Measurements from ENCODE around the gene CAPN14. TPM values are rescaled to one million over a fixed set of nuclear protein-coding genes. Genes with fewer than 3 reads are reported as not detected.

Gene CAPN14
- total and polyA plus RNA-seq, 2 of the 4 experiments (the other 2 are of a cell fraction): under 0.01 to 0.09 TPM

- Histone ChIP-seq H4K91ac (ENCODE audit: insufficient read depth, low read depth, low read length) (no peak overlapping the region), H4K8ac (ENCODE audit: low read depth in 2 of 2, low read length in 2 of 2) (no peak overlapping the region), H2AFZ (replicated peaks; ENCODE audit: low read length, poor library complexity) (no peak overlapping the region), H4K20me1 (ENCODE audit: insufficient read depth, low read length) (no peaks in the 10 kb centered on the region), H3K79me1 (ENCODE audit: low read depth in 1 of 2, low read length in 2 of 2) (no peaks in the 10 kb centered on the region), H3K27ac (ENCODE audit: insufficient read depth, low read length) (no peak overlapping the region), H2AK5ac (ENCODE audit: low read depth, low read length) (no peak overlapping the region), H3K4me2 (ENCODE audit: low read depth, low read length) (no peak overlapping the region), H3K23ac (ENCODE audit: low read depth, low read length) (no peak overlapping the region), H3K14ac (replicated peaks; ENCODE audit: low read depth, low read length) (no peak overlapping the region), H3K9me3 (ENCODE audit: control insufficient read depth, insufficient read depth, low read length) (no peaks in the 10 kb centered on the region), H4K5ac (ENCODE audit: low read depth, low read length) (no peak overlapping the region), H2BK20ac (ENCODE audit: low read depth, low read length) (no peak overlapping the region), H3K56ac (ENCODE audit: extremely low read depth, insufficient read depth, low read length) (no peak overlapping the region), H3K9ac (ENCODE audit: low read depth, low read length) (no peak overlapping the region), H2BK5ac (ENCODE audit: low read depth, low read length, poor library complexity, severe bottlenecking) (no peak overlapping the region), H3K36me3 (ENCODE audit: control insufficient read depth, insufficient read depth, low read length) (no peaks in the 10 kb centered on the region), H2BK120ac (ENCODE audit: low read depth, low read length) (no peak overlapping the region), H3K27me3 (ENCODE audit: control insufficient read depth, insufficient read depth, low read length) (peaks cover 7% of the 10 kb centered on the region), H3K4me3 (ENCODE audit: insufficient read depth, low read depth, low read length) (no peak overlapping the region), H2AK9ac (replicated peaks; ENCODE audit: low read depth, low read length, poor library complexity) (no peak overlapping the region), H3K4me1 (ENCODE audit: control insufficient read depth, insufficient read depth, low read length) (no peaks in the 10 kb centered on the region), H3K9me1 (ENCODE audit: insufficient read depth, low read length) (no peaks in the 10 kb centered on the region), H2BK15ac (ENCODE audit: low read depth, low read length) (no peak overlapping the region), H3K4ac (ENCODE audit: low read depth, low read length) (no peak overlapping the region), H3K18ac (ENCODE audit: low read depth, low read length) (no peak overlapping the region)
- POLR2A ChIA-PET (ENCODE audit: unreplicated experiment): no interaction called here
- ATAC-seq (ENCODE audit: low read depth) (no peak), DNase-seq (no peak)
- no CpG with 5 or more reads among the region's 4 CpGs for whole genome bisulfite sequencing, 2 experiments (ENCODE audit: extremely low coverage in 2 of 2, insufficient read length in 1 of 2)
- in situ Hi-C loops (cut with MboI; ENCODE audit: low sequenced_read_pairs): no loop called here
- dilution Hi-C loops (cut with HindIII; ENCODE audit: low sequenced_read_pairs, unreplicated experiment): no loop called here
- no TSS peak for BruUV-seq (replicated peaks)
- intact Hi-C loops (cut with micrococcal nuclease): no loop called here
- CTCF ChIA-PET: no interaction called here
- TF ChIP-seq MXI1 (IDR thresholded peaks at IDR 0.05; ENCODE audit: borderline replicate concordance, low read depth, low read length) (no peak), CTCF (conservative IDR thresholded peaks at IDR 0.05; ENCODE audit: low read depth, low read length) (no peak), RFX5 (IDR thresholded peaks at IDR 0.05; ENCODE audit: low read depth, low read length) (no peak), NFE2L2 (IDR thresholded peaks at IDR 0.05; ENCODE audit: low read depth, low read length) (no peak), FOS (IDR thresholded peaks at IDR 0.05; ENCODE audit: low read depth, low read length) (no peak), POLR2A (IDR thresholded peaks at IDR 0.05; ENCODE audit: low read depth, low read length) (no peak)
Observed at GRCh38 chr2:31189141-31189540, 28.2 kb downstream of the CAPN14 start.
